ENCODE data around the gene NONO. TPM values are rescaled to one million over a fixed set of nuclear protein-coding genes. Genes with fewer than 3 reads are reported as not detected.

The NONO gene, protein sequence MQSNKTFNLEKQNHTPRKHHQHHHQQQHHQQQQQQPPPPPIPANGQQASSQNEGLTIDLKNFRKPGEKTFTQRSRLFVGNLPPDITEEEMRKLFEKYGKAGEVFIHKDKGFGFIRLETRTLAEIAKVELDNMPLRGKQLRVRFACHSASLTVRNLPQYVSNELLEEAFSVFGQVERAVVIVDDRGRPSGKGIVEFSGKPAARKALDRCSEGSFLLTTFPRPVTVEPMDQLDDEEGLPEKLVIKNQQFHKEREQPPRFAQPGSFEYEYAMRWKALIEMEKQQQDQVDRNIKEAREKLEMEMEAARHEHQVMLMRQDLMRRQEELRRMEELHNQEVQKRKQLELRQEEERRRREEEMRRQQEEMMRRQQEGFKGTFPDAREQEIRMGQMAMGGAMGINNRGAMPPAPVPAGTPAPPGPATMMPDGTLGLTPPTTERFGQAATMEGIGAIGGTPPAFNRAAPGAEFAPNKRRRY
- total RNA-seq = 276 and 299 TPM in 2 replicates

DNA sequence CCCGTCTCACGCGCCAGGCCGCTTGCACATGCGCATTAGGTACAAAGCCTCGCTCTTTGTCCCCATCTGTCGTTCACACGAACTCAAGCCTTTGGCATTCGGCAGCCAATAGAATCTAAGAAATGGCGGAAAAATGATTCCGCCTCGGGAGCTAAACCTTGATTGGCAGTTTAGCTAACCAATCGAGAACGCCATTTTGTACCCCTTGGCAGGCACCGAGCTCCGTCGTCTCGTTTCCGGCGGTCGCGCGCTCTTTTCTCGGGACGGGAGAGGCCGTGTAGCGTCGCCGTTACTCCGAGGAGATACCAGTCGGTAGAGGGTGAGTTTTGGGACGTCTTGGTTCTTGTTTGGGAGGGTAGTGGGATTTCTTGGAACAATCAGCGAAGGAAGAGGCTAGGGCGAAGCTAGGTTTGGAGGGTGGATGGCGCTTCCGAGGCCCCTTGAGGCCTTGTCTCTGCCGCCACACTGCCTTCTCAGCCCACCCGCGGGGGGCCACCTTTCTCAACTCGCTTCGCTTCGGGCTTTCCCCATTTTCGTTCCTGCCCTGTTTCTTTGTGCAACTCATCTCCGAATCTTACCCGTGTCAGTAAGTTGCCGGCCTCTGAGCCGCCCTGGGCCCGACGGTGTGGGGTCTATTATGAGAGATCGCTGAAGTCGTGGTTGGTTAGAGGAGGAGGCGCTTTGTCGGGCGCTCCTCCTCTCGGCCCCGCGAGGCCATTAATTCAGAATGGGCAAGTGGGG, at the start of gene NONO:
TSS of gene NONO (plus strand) at position 233 of the 741 bp plus-strand sequence. CDS start 7,003 bp downstream, outside the sequence.

DNA sequence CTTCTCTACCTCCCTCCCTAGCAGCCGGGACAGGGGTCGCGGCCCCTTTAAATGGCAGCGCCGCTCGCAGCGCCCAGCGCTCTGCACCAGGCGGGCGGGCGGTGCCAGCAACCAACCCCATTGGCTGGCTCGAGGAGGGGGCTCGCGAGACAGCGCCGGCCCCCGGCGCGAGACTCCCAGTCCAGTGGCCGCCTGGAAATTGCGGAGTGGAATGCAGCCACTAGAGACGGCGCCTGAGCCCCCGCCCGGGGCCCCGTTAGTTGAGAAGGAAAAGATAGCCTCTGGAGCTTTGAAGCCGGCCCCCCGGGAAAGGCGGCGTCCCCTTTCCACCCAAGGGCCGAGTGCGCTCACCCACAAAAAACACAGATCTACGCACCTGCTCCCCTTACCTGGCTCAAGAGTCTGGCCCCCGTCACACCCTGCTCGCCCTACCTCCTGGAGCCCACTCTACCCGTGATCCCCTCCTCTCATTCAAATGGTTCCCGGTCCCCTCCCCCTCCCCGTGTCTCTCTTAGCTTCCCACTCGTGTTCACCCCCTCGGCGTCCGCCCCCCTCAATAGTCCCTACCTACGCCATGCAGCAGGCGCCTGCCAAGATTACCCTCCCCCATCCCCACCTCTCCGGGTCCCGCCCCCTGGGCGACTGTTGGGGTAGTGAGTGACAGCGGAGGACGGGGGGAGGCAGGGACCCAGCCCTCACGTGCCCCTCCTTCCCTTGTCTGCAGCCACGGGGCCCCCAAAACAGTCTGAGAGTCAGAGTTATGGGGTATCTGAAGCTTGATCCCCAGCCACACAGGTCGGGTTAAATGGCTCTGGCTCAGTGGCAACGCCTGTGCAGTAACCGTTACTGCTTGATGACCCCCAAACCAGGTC, 29.1 kb upstream of the NONO start, which contains the start of gene ZMYM3:
TSS of gene ZMYM3 (minus strand) at position 49 of the 872 bp plus-strand sequence. CDS start 885 bp downstream, outside the sequence.

DNA sequence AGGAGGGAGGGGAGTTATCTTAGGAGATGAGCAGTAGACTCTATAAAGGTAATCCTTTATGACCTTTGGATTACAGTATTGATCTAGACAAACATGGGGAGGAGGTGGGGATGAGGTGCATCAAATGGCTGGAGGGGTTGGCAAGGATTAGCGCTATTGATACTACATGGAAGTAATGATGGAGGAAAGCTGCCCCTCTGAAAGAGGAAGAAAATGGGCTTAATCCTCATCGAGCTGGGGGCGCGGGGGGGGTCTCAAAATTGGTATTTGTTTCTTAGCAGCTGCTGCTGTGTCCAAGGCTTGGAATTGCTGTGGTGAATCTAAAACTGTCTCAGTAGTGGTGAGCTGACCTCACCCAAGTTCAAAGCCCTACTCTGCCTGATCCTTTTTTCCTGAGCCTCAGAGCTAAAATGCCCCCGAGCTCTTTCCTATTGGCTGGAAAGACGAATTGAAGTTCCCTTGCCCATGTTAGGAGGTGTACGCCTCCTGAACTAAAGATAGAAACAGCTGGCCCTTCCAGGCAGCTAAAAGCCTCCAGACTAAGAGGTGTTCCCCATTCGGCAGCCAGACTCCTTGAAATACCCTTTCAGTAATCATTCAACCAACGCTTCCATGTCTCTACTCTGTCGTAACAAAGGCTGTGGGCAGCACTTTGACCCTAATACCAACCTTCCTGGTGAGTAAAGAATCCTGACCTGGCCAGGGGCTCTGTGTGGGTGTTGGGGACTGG, 17.9 kb downstream of the NONO start, which contains the start of gene ITGB1BP2:
TSS of gene ITGB1BP2 (plus strand) at position 556 of the 730 bp plus-strand sequence. CDS start at position 613, 57 bp downstream.

Other genes starting within 250 kb of the NONO start
- gene SNX12, start 215.3 kb upstream of the NONO start, total RNA-seq = 54.8 and 67.6 TPM in 2 replicates
- 1.2 and 3.5 TPM in 2 replicates for gene FOXO4, start 187.8 kb upstream of the NONO start, total RNA-seq
- not detected in 2 replicates for gene CXorf65, start 176.9 kb upstream of the NONO start, total RNA-seq
- not detected in 2 replicates for gene IL2RG, start 172.1 kb upstream of the NONO start, total RNA-seq
- 7.2 and 15.5 TPM in 2 replicates for gene MED12, start 165.0 kb upstream of the NONO start, total RNA-seq
- gene NLGN3, start 138.8 kb upstream of the NONO start, total RNA-seq = 0.07 TPM in 1 of 2 replicates, not detected in the other
- gene GJB1, start 60.4 kb upstream of the NONO start, total RNA-seq = 0.14 TPM in 1 of 2 replicates, not detected in the other
- 9.9 and 16.2 TPM in 2 replicates for gene ZMYM3, start 29.5 kb upstream of the NONO start, total RNA-seq
- gene ITGB1BP2, start 18.1 kb downstream of the NONO start, total RNA-seq = 0.37 and 0.78 TPM in 2 replicates
- gene TAF1, start 82.7 kb downstream of the NONO start, total RNA-seq = 8.0 and 14.6 TPM in 2 replicates
- 27.2 and 35.3 TPM in 2 replicates for gene OGT, start 249.5 kb downstream of the NONO start, total RNA-seq